GM19328 (cell line): ENCODE results near the gene LYG2.
"Not testable (repeated sequence)": the region's sequence is repeated elsewhere in the genome, so short reads cannot be mapped to it uniquely, and the experiment has no call there.

ENCODE experiments used
- ATAC-seq: cut with Tn5 transposase; IDR thresholded peaks from one replicate; pipeline ENCODE4 v1.9.1; 2021; ENCODE audit warnings: mild to moderate bottlenecking, moderate library complexity; ENCODE audit not compliant: unreplicated experiment

LYG2 gene

GRCh38 chr2:99201959-99202678, 53.3 kb downstream of the LYG2 start:
- no peak for ATAC-seq

GRCh38 chr2:99200076-99200800, 55.2 kb downstream of the LYG2 start:
- no peak for ATAC-seq

- ATAC-seq = no peak
Observed at GRCh38 chr2:99198103-99198841, 57.2 kb downstream of the LYG2 start.

GRCh38 chr2:99192364-99192763, 63.1 kb downstream of the LYG2 start:
- not testable (repeated sequence) for ATAC-seq
